Activated B cell treated with CpG ODN at 0.5 μM for 24 hours (primary cell): ENCODE data around the gene AP2A1. TPM values are rescaled to one million over a fixed set of nuclear protein-coding genes. Genes with fewer than 3 reads are reported as not detected.

Experiments used
- ATAC-seq: fragments of 200-7000 bp; cut with Tn5 transposase; one replicate; pipeline ENCODE4 v1.10.0; 2021; ENCODE audit warnings: low read depth, mild to moderate bottlenecking, moderate library complexity
- CTCF ChIA-PET: fragments of 350-600 bp; sonication (Branson Sonifier 250); formaldehyde crosslinking; loops from one replicate; lab custom pipeline; 2021; ENCODE audit warnings: antibody characterized with exemption; lab: Charles Lee
- POLR2A ChIA-PET: fragments of 350-600 bp; sonication (Branson Sonifier 250); formaldehyde crosslinking; loops from one replicate; lab custom pipeline; 2021; ENCODE audit warnings: antibody characterized with exemption; lab: Charles Lee
- DNase-seq: peaks from one replicate; pipeline ENCODE4 v3.0.0; 2022
- H3K27ac Mint-ChIP-seq: one replicate; pipeline ENCODE4 v1.8.0; 2020; ENCODE audit warnings: mixed read lengths
- H3K27me3 Mint-ChIP-seq: one replicate; pipeline ENCODE4 v1.8.0; 2021; ENCODE audit warnings: mixed read lengths
- H3K36me3 Mint-ChIP-seq: one replicate; pipeline ENCODE4 v1.8.0; 2021; ENCODE audit warnings: low read depth, mixed read lengths
- H3K4me1 Mint-ChIP-seq: one replicate; pipeline ENCODE4 v1.8.0; 2021; ENCODE audit warnings: mixed read lengths
- H3K4me3 Mint-ChIP-seq: one replicate; pipeline ENCODE4 v1.8.0; 2020; ENCODE audit warnings: mild to moderate bottlenecking, mixed read lengths
- H3K9me3 Mint-ChIP-seq: one replicate; pipeline ENCODE4 v1.8.0; 2020; ENCODE audit warnings: mixed read lengths
- intact Hi-C: fragments of 100-400 bp; cut with micrococcal nuclease; formaldehyde crosslinking; loops from one replicate; pipeline ENCODE4 v1.15.1; 2024
- total RNA-seq: library from RNA; stranded (reverse); gene quantifications from 2 replicates; pipeline ENCODE4 v1.2.3, GENCODE V29; 2022
- TF ChIP-seq, protein P1 (sequence below): fragments of 200-600 bp; IDR thresholded peaks from one replicate; pipeline ENCODE4 v1.8.0; 2022; ENCODE audit warnings: antibody characterized with exemption, mild to moderate bottlenecking

The AP2A1 gene
- total RNA-seq, 1 donor from 2014 or later: 60.6 TPM

DNA sequence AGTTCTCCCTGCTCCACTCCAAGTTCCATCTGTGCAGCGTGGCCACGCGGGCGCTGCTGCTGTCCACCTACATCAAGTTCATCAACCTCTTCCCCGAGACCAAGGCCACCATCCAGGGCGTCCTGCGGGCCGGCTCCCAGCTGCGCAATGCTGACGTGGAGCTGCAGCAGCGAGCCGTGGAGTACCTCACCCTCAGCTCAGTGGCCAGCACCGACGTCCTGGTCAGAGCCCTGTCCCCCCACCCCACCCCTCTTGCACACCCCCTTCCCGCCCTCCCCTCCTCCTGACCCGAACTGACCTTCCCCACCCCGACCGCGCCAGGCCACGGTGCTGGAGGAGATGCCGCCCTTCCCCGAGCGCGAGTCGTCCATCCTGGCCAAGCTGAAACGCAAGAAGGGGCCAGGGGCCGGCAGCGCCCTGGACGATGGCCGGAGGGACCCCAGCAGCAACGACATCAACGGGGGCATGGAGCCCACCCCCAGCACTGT is 34.6 kb downstream of the AP2A1 start:
- no peak overlapping the region for H3K4me3 Mint-ChIP-seq
- H3K36me3 Mint-ChIP-seq: peaks cover 77% of the 10 kb centered on the region
- DNase-seq (no peak), ATAC-seq (no peak)
- intact Hi-C loops: no loop called here
- TF ChIP-seq, protein P1, sequence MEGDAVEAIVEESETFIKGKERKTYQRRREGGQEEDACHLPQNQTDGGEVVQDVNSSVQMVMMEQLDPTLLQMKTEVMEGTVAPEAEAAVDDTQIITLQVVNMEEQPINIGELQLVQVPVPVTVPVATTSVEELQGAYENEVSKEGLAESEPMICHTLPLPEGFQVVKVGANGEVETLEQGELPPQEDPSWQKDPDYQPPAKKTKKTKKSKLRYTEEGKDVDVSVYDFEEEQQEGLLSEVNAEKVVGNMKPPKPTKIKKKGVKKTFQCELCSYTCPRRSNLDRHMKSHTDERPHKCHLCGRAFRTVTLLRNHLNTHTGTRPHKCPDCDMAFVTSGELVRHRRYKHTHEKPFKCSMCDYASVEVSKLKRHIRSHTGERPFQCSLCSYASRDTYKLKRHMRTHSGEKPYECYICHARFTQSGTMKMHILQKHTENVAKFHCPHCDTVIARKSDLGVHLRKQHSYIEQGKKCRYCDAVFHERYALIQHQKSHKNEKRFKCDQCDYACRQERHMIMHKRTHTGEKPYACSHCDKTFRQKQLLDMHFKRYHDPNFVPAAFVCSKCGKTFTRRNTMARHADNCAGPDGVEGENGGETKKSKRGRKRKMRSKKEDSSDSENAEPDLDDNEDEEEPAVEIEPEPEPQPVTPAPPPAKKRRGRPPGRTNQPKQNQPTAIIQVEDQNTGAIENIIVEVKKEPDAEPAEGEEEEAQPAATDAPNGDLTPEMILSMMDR: no peak
- POLR2A ChIA-PET: interaction anchor here (0.5 kb wide), 1 partner anchor 9 kb away, joined by 4 read pairs; no protein-coding TSS in a partner anchor
- H3K4me1 Mint-ChIP-seq: peaks cover 3% of the 10 kb centered on the region
- no peaks in the 10 kb centered on the region for H3K27me3 Mint-ChIP-seq
- CTCF ChIA-PET: no interaction called here
- no peaks in the 10 kb centered on the region for H3K9me3 Mint-ChIP-seq
- H3K27ac Mint-ChIP-seq: no peak overlapping the region

DNA sequence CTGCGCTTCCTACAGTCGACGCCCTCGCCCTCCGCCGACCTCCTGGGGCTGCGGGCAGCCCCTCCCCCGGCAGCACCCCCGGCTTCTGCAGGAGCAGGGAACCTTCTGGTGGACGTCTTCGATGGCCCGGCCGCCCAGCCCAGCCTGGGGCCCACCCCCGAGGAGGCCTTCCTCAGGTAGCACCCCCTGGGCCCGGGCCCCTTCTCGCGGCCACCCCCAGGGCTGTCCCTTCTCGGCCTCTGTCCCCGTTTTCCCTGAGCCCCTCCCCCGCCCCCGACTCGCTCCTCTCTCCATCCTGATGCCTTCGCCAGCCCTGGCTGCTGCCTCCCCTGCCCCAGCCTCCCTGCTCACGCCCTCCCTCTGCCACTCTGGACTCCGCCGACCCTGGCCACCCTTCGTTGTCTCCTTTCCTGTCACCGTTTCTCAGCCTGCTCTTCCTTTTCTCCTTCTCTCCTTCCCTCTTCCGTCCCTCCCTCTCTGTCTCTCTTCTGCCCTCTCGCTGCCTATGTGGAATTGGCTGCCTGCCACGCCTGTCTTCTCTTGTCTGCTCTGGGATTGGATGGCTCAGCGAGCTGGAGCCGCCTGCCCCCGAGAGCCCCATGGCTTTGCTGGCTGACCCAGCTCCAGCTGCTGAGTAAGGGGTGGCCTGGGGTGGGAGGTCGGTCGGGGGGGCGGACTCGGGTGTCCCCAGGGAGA is 35.3 kb downstream of the AP2A1 start:
- intact Hi-C loops: no loop called here
- ATAC-seq (no peak), DNase-seq (no peak)
- Mint-ChIP-seq H3K4me3 (no peak overlapping the region), H3K27me3 (no peaks in the 10 kb centered on the region), H3K9me3 (no peaks in the 10 kb centered on the region), H3K27ac (no peak overlapping the region), H3K4me1 (peaks cover 8% of the 10 kb centered on the region), H3K36me3 (peaks cover 71% of the 10 kb centered on the region)
- POLR2A ChIA-PET: interaction anchor here (0.5 kb wide), 1 partner anchor 8 kb away, joined by 4 read pairs; no protein-coding TSS in a partner anchor
- TF ChIP-seq, protein P1: no peak
- CTCF ChIA-PET: no interaction called here

DNA sequence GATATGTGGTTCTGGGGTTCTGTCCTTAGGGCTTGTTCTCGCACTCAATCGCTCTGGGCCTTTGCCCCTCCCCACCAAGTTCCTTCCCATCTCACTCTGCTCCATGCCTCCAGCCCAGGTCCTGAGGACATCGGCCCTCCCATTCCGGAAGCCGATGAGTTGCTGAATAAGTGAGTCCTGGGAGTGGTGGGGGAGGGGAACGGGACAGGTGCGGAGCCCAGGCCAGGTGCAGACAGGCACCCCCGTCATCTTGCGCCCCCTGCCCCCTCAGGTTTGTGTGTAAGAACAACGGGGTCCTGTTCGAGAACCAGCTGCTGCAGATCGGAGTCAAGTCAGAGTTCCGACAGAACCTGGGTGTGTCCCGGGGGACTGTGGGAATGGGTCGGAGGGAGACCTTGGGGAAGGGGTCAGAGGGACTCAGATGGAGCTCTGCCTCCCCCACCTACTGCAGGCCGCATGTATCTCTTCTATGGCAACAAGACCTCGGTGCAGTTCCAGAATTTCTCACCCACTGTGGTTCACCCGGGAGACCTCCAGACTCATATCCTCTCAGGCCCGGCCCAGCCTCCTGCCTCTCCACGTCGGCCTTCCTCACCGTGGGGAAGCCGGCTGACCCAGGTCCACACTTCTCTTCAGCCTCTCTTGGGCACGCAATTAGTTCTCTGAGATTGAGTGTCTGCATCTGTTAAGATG is 36.2 kb downstream of the AP2A1 start:
- DNase-seq: no peak
- intact Hi-C loops: no loop called here
- no peaks in the 10 kb centered on the region for H3K27me3 Mint-ChIP-seq
- CTCF ChIA-PET: no interaction called here
- H3K4me3 Mint-ChIP-seq: no peak overlapping the region
- H3K27ac Mint-ChIP-seq: no peak overlapping the region
- H3K9me3 Mint-ChIP-seq: no peaks in the 10 kb centered on the region
- TF ChIP-seq, protein P1: no peak
- POLR2A ChIA-PET: no interaction called here
- peaks cover 16% of the 10 kb centered on the region for H3K4me1 Mint-ChIP-seq
- H3K36me3 Mint-ChIP-seq: peaks cover 64% of the 10 kb centered on the region
- no peak for ATAC-seq

DNA sequence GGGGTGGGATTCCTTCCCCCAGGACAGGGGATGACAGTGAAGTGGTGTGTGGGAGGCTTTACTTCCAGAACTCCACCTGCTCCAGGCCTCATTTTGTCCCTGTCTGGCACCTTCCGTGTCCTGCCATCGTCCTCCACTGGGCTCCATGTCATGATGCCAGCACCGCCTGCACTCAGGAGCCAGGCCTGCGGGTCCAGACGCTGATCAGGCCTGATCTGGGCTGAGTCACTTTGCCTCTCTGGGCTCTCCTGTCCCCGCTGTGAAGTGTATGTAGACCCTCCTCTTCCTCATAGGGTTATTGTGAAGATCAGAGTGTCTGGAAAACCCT is 36.7 kb downstream of the AP2A1 start:
- Mint-ChIP-seq H3K27ac (no peak overlapping the region), H3K4me3 (no peak overlapping the region), H3K4me1 (peaks cover 20% of the 10 kb centered on the region), H3K9me3 (no peaks in the 10 kb centered on the region), H3K36me3 (peaks cover 59% of the 10 kb centered on the region), H3K27me3 (no peaks in the 10 kb centered on the region)
- POLR2A ChIA-PET: no interaction called here
- ATAC-seq: no peak
- intact Hi-C loops: no loop called here
- CTCF ChIA-PET: no interaction called here
- DNase-seq: no peak
- TF ChIP-seq, protein P1: no peak

DNA sequence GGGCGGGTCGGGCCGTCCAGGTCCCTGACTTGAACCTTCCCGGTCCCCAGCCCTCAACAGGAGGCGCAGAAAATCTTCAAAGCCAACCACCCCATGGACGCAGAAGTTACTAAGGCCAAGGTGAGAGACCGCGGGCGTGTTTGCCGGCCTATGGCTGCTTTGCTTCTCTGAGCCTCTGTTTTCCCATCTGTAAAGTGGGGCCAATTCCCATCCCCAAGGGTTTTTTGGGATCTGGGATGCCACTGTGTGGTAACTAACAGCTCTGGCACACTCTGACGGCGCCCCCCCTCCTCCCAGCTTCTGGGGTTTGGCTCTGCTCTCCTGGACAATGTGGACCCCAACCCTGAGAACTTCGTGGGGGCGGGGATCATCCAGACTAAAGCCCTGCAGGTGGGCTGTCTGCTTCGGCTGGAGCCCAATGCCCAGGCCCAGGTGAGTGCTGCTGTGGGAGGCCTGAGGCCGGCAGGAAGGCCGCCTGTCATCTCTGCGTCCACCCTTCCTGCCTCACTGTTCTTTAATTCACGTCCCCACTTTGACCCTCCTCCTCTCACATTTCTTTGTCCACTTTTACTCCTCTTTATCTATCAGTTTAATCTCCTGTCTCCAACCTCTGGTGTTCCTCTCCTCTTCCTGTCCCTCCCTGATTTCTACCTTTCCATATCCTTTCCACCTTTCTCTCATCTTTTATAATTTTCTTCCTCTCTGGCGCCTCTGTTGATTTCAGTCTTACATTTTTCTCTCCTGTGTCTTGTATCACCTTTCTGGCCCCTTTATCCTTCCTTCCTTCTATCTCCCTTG is 39.2 kb downstream of the AP2A1 start:
- TF ChIP-seq, protein P1: no peak
- Mint-ChIP-seq H3K27ac (peak overlapping the region; percentile 47), H3K4me1 (peaks cover 33% of the 10 kb centered on the region), H3K9me3 (no peaks in the 10 kb centered on the region), H3K4me3 (no peak overlapping the region), H3K36me3 (peaks cover 36% of the 10 kb centered on the region), H3K27me3 (no peaks in the 10 kb centered on the region)
- ChIA-PET POLR2A (no interaction called here), CTCF (no interaction called here)
- no peak for DNase-seq
- intact Hi-C loops: no loop called here
- no peak for ATAC-seq
